Endodermal cell (in vitro differentiated cells): ENCODE results near the gene TTC32. TPM values are rescaled to one million over a fixed set of nuclear protein-coding genes. Genes with fewer than 3 reads are reported as not detected.

Experiments
- DNase-seq: peaks from one replicate; pipeline ENCODE4 v3.0.0-alpha.2; 2017
- H3K27ac ChIP-seq: 2 replicates; pipeline ENCODE4 v1.5.1; 2013; ENCODE audit warnings: mild to moderate bottlenecking, low read depth, low read length, moderate library complexity
- H3K27me3 ChIP-seq: 2 replicates; pipeline ENCODE4 v1.6.1; 2013; ENCODE audit warnings: mild to moderate bottlenecking, low read length, moderate library complexity; ENCODE audit not compliant: insufficient read depth, control insufficient read depth, poor library complexity, severe bottlenecking
- H3K36me3 ChIP-seq: 2 replicates; pipeline ENCODE4 v1.7.0; 2013; ENCODE audit warnings: mild to moderate bottlenecking, low read length, moderate library complexity; ENCODE audit not compliant: control insufficient read depth, insufficient read depth
- H3K4me1 ChIP-seq: one replicate; pipeline ENCODE4 v1.7.0; 2013; ENCODE audit warnings: low read length; ENCODE audit not compliant: control insufficient read depth, insufficient read depth
- H3K4me3 ChIP-seq: 2 replicates; pipeline ENCODE4 v1.5.1; 2013; ENCODE audit warnings: mild to moderate bottlenecking, low read length, moderate library complexity
- H3K9ac ChIP-seq: 2 replicates; pipeline ENCODE4 v1.6.1; 2013; ENCODE audit warnings: mild to moderate bottlenecking, low read length, moderate library complexity; ENCODE audit not compliant: poor library complexity, severe bottlenecking; ENCODE audit errors: extremely low read depth
- H3K9me3 ChIP-seq: 2 replicates; pipeline ENCODE4 v1.6.1; 2013; ENCODE audit warnings: mild to moderate bottlenecking, low read length, moderate library complexity; ENCODE audit not compliant: control insufficient read depth
- H3K27ac Mint-ChIP-seq: 2 replicates; pipeline ENCODE4 v1.8.0; 2020; ENCODE audit warnings: mixed read lengths
- H3K27me3 Mint-ChIP-seq: 2 replicates; pipeline ENCODE4 v1.8.0; 2021; ENCODE audit warnings: mild to moderate bottlenecking, mixed read lengths; ENCODE audit not compliant: insufficient read depth
- H3K36me3 Mint-ChIP-seq: 2 replicates; pipeline ENCODE4 v1.8.0; 2020; ENCODE audit warnings: low read depth, mixed read lengths
- H3K4me1 Mint-ChIP-seq: 2 replicates; pipeline ENCODE4 v1.8.0; 2020; ENCODE audit warnings: mixed read lengths
- H3K4me3 Mint-ChIP-seq: 2 replicates; pipeline ENCODE4 v1.8.0; 2020; ENCODE audit warnings: mild to moderate bottlenecking, moderate library complexity, mixed read lengths
- H3K9me3 Mint-ChIP-seq: 2 replicates; pipeline ENCODE4 v1.8.0; 2020; ENCODE audit warnings: mild to moderate bottlenecking, mixed read lengths
- WGBS, 2 experiments: methylation state at CpG; one replicate each; pipeline versions ENCODE4 v1.1.5 to v1.1.7; 2013; ENCODE audit warnings: missing lambda C conversion rate in 2 of 2, mixed read lengths in 1 of 2; ENCODE audit not compliant: insufficient coverage in 1 of 2, insufficient read length in 1 of 2; 5-methylcytosine and 5-hydroxymethylcytosine counted together
- total RNA-seq, 2 donors: library from RNA; stranded (reverse); fragmentation: NEBNext Ultra II Directional in 1 of 2; extraction: Animal tissue kit (Norgen Biotek cat#: 25700) in 1 of 2; gene quantifications; 2 replicates in 1 of 2; 3 replicates in 1 of 2; pipeline ENCODE4 v1.2.1, GENCODE V29; 2021
- TF ChIP-seq, protein P1 (sequence below): fragments of 200-600 bp; sonication (generic); conservative IDR thresholded peaks from 2 replicates; pipeline ENCODE4 v1.5.0; 2021; ENCODE audit warnings: antibody characterized with exemption, mild to moderate bottlenecking

TTC32 gene
- total RNA-seq, 2 donors from 2014 or later = 10.2 to 13.0 TPM

DNA sequence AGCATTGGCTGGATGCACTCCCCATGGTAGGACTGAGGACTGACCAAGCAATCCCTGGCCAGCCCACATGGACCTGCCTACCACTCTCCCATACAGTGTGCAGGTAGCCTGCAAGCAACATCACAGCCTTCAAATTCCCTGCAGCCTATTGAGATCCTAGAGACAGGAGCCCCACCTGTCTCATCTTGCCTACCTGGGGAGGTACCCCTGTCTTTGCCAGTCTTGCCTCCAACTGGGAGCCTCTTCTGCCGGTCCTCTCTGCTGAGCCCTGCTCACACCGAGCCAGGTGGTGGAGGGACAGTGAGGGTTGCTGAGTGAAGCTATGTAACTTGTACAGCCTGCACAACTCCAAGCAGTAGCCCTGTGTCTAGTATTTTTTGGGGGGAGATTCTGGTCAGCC, 29.9 kb downstream of the TTC32 start:
- 88% methylated on average over 2 of the region's 2 CpGs; no CpG with 5 or more reads in 1 of the 2 experiments for WGBS, 2 experiments
- H3K9ac ChIP-seq = no peak overlapping the region
- no peak overlapping the region for H3K4me3 ChIP-seq
- peaks cover 42% of the 10 kb centered on the region for H3K27me3 ChIP-seq
- Mint-ChIP-seq H3K27me3 (peaks cover 45% of the 10 kb centered on the region), H3K4me1 (peaks cover 4% of the 10 kb centered on the region), H3K27ac (no peak overlapping the region), H3K9me3 (no peaks in the 10 kb centered on the region), H3K4me3 (no peak overlapping the region), H3K36me3 (no peaks in the 10 kb centered on the region)
- H3K9me3 ChIP-seq = no peaks in the 10 kb centered on the region
- TF ChIP-seq, protein P1, sequence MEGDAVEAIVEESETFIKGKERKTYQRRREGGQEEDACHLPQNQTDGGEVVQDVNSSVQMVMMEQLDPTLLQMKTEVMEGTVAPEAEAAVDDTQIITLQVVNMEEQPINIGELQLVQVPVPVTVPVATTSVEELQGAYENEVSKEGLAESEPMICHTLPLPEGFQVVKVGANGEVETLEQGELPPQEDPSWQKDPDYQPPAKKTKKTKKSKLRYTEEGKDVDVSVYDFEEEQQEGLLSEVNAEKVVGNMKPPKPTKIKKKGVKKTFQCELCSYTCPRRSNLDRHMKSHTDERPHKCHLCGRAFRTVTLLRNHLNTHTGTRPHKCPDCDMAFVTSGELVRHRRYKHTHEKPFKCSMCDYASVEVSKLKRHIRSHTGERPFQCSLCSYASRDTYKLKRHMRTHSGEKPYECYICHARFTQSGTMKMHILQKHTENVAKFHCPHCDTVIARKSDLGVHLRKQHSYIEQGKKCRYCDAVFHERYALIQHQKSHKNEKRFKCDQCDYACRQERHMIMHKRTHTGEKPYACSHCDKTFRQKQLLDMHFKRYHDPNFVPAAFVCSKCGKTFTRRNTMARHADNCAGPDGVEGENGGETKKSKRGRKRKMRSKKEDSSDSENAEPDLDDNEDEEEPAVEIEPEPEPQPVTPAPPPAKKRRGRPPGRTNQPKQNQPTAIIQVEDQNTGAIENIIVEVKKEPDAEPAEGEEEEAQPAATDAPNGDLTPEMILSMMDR = no peak
- H3K36me3 ChIP-seq = no peaks in the 10 kb centered on the region
- H3K27ac ChIP-seq = no peak overlapping the region
- DNase-seq = peak; percentile 19
- no peaks in the 10 kb centered on the region for H3K4me1 ChIP-seq

DNA sequence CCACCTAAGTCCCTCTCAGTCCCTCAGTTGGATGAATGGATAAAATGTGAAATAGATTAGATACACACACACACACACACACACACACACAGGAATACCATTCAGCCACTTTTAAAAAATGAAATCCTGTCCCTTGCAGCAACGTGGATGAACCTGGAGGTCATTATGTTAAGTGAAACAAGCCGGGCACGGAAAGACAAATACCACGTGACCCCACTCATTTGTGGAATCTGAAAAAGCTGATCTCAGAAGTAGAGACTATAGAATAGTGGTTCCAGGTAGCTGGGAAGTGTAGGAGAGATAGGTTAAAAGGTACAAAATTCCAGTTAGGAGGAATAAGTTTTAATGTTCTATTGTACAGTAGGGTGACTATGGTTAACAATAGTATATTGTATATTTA, 31.0 kb downstream of the TTC32 start:
- Histone ChIP-seq H3K27me3 (peaks cover 45% of the 10 kb centered on the region), H3K9ac (no peak overlapping the region), H3K4me3 (no peak overlapping the region), H3K27ac (no peak overlapping the region), H3K4me1 (no peaks in the 10 kb centered on the region), H3K9me3 (no peaks in the 10 kb centered on the region), H3K36me3 (no peaks in the 10 kb centered on the region)
- TF ChIP-seq, protein P1 = no peak
- no peak for DNase-seq
- 78 to 100% methylated on average over 1 to 4 of the region's 4 CpGs for WGBS, 2 experiments
- Mint-ChIP-seq H3K4me1 (peaks cover 4% of the 10 kb centered on the region), H3K36me3 (no peaks in the 10 kb centered on the region), H3K4me3 (no peak overlapping the region), H3K27me3 (peaks cover 50% of the 10 kb centered on the region), H3K27ac (no peak overlapping the region), H3K9me3 (no peaks in the 10 kb centered on the region)

- DNase-seq = peak; percentile 85
- Histone ChIP-seq H3K27me3 (peaks cover 45% of the 10 kb centered on the region), H3K36me3 (no peaks in the 10 kb centered on the region), H3K4me1 (no peaks in the 10 kb centered on the region), H3K9me3 (no peaks in the 10 kb centered on the region), H3K27ac (no peak overlapping the region), H3K9ac (no peak overlapping the region), H3K4me3 (peak overlapping the region; percentile 49)
- no peaks in the 10 kb centered on the region for H3K36me3 Mint-ChIP-seq
- WGBS, 2 experiments = 31 to 78% methylated on average over 11 to 52 of the region's 52 CpGs
- H3K27me3 Mint-ChIP-seq = peaks cover 59% of the 10 kb centered on the region
- TF ChIP-seq, protein P1 = no peak
- peak overlapping the region; percentile 69 for H3K4me3 Mint-ChIP-seq
- H3K9me3 Mint-ChIP-seq = no peaks in the 10 kb centered on the region
- H3K27ac Mint-ChIP-seq = no peak overlapping the region
- peaks cover 4% of the 10 kb centered on the region for H3K4me1 Mint-ChIP-seq
Observed at GRCh38 chr2:19868701-19869580, 32.8 kb downstream of the TTC32 start.
